ENCODE measurements around the gene PSMD1. TPM values are rescaled to one million over a fixed set of nuclear protein-coding genes. Genes with fewer than 3 reads are reported as not detected.
"Not testable (repeated sequence)": the region's sequence is repeated elsewhere in the genome, so short reads cannot be mapped to it uniquely, and the experiment has no call there.

PSMD1 gene
- 129 and 131 TPM in 2 replicates for total RNA-seq (2014; rRNA removed; shearing (Covaris generic))

DNA sequence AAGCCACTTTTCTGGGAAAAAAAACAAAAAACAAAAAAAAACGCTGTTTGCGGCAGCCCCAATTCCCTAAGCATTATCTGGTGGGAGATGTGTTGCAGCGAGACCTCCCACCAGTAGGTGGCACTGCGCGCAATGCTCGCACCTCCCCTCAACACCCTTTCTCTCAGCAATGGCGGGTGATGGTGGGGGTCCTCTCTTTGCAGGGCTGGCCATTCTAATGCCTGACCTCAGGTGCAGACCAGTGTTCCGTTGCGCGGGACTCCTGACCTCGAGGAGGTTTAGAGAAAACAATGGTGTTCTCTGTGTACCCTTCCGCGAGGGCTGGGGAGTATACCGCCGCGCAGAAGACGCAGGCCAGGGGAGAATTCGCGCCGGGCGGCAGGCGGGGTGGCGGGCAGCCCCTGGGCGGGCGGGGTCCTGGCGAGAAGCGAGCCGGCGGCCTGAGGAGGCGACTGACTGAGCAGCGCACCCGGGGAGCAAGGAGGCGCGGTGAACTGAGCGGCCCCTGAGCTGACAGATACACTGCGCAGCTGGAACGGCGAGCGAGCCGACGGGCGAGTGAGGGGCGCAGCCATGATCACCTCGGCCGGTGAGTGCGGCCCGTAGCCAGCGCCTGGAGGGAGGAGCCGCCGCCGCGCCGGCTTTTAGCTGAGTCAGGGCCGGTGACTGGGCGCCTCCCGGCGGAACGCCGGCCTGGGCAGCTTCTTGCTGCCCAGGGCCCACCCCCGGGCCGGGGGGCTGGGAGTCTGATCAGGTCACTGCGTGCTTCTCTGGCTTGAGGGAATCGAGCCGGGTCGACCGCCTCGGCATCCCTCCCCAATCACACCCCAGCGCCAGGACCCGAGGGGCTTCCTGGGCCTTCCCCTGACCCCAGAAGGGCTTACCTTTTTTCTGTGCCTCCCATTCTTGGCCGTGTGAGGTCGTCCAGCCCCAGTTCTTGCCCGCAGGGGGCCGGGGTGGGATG, at the start of gene PSMD1:
PSMD1 (plus strand) TSS at position 415 of the 964 bp plus-strand sequence; CDS start at position 574, 159 bp downstream.
- peak; percentile 90 for DNase-seq (ENCODE audit: low spot score)

DNA sequence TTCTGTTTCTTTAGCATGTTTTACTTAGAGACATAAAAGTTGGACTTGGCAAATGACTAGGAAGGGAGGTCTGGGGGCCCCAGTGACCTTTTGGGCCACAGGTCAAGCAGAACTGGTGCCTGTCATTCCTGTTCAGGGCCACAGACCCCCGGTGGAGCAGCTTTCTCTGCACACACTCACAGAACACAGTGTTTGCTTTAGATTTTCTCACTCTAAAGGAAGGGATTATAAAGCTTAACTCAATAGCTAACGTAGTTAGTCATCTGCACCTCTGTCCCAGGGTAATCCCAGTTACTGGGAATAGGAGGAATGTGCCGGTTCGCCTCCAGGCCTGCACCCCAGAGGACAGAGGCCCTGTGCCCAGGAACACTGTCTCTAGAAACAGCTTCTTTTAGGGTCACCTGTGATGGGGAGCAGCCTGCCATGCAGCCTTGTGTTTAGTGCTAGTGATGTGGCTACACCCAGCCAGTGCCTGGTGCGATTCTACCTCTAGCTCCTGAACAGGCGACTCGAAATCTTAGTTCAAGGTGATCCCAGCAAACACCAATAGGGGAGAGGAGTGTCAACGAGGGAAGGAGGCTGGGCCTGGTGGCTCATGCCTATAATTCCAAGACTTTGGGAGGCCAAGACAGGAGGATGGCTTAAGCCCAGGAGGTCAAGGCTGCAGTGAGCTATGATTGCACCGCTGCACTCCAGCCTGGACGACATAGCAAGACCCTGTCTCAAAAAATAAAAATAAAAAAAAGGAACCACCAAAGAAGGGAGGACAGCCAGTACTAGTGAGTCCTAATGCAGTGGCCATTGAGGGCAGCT, 49.2 kb upstream of the PSMD1 start:
- no peak for DNase-seq (ENCODE audit: low spot score)

DNA sequence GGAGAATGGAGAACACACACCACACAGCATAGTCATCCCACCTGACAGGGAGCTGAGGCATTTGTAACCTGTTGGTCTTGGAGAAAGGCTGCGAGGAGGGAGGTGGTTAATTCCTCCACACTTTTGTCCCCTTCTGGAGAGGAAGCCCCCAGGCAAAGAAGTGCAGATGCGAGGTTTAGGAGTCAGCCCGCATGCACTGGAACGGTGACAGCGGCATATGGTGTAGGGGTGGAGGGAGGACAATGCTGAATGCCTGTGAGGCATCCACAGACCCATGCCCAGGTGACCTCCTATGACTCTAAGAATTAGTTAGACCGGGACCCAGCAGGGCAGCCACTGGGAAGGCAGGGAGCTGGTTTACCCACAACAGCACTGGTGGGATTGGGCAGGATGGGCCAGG, 48.5 kb upstream of the PSMD1 start:
- no peak for DNase-seq (ENCODE audit: low spot score)

DNA sequence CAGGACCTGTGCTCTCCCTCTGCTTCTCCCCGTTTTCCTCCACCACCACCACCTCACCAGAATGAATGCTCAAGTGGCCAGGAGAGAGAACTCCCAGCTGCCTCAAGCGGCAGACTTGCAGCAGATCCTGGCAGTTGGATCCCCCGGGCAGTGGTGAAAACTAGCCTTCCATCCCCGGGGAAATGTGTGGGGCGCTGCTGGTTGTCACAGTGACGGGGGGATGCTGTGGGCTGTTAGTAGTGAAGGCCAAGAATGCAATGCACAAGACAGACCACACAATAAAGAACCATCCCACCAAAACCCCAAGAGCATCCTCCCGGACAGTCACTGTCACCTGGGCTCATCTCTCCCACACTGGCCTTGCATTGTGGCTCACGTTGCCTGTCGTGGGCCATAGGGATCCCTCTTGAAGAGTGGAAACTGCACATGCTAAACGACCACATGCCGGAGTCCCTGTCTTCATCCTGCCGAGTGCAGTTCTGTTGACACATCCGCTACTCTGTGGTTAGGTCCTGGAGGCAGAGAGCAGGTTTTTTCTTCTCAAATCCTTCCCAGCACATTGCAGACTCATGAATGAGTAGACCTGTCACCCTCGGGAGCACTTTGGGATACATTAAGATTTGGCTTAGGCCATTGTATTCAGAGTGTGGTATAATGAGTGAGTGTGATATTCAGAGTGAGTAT, 47.3 kb upstream of the PSMD1 start:
- DNase-seq (ENCODE audit: low spot score) = no peak

DNA sequence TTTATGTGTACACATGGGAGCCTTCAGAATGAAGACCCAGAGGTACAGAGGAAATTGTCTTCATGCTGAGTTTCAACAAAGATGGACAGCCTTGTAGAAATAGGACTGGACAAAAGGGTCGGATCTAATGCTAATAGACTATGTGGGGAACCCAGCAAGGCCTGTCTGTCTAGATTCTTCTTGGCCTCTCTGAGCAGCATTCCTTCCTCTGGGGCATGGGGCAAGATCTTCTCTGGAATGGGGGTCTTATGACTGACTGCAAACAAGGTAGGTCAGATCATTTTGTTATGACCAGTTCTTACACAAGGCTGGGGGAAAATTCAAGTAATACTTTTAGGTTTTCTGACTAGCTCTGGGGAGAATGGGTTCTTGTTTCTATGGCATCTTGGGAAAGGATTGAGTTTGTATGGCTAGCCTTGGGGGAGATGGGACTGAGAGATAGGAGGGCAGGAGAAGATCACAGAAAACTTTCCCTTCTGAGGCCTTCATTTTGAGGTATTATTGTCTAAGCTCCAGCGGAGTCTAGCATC, 46.4 kb upstream of the PSMD1 start:
- no peak for DNase-seq (ENCODE audit: low spot score)

DNA sequence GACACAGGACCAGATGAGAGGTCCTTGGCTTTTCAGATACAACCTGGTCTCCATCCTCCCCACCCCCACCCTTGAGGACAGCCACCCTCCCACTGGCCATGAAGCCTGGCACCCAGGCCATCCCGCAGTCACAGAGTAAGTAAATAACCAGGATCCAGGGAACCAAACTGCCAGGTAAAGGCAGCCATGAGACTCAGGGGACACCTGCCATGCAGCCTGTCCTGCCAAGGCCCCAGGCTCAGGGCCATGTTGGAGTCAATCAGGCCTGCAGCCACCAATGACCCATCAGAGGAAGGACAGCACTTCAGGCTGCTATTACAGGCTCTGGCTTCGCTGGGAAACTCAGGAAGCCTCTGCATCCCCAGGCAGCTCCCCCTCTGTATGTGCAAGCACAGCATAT, 45.1 kb upstream of the PSMD1 start:
- DNase-seq (ENCODE audit: low spot score) = no peak

DNA sequence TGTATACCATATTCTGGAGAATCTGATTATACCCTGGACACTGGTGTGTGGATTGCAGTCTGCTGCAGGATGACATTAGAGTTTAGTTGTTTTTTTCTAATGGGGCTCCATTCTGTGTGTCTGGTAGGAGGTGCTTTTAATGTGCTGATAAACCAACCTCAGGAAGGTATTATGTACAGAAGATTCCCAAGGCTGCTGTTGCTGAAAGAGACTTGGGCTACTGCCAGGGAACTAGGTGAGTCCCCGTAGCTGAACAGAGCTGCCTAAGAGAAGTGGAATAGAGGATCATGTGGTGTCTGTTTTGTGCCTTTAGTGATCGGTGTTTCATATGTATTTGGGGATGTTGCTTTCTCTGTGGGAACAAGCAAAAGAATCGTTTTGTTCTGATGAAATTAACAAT, 44.2 kb upstream of the PSMD1 start:
- DNase-seq (ENCODE audit: low spot score) = no peak

DNA sequence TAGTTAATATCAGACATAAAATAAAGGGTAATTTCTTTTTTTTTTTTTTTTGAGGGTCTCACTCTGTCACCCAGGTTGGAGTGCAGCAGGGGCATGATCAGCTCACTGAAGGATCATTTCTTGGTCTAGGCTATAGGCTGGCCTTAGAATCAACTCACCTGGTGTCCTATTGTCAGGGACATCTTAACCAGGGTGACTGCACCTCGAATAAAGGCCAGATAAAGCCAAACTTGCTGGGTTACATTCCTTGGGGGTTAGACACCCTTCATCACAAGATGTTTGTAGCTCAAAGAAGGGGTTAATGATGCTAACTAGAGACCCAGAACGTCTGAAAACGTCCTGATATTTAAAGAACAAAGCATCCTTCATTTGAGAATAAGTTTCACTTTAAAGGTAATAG, 42.8 kb upstream of the PSMD1 start:
- DNase-seq (ENCODE audit: low spot score) = no peak

DNA sequence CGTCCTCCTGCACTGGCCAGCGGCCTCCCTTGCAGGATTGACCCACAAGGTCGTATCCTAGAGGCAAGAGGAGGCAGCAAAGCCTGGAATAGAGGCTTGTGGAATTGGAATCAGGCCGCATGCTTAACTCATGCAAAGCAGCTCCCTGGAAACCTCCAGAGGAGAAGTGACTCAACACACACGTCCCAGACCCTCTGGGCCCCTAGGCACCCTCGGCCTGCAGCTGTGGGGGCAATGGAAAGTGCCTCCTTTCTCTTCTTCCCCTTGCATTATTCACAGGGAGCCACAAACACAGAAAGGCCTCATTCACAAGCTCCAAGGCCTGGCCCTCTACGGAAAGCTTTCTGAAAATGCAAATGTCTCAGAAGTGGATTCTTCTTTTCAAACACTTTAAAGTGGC, 41.2 kb upstream of the PSMD1 start:
- DNase-seq (ENCODE audit: low spot score) = no peak

DNA sequence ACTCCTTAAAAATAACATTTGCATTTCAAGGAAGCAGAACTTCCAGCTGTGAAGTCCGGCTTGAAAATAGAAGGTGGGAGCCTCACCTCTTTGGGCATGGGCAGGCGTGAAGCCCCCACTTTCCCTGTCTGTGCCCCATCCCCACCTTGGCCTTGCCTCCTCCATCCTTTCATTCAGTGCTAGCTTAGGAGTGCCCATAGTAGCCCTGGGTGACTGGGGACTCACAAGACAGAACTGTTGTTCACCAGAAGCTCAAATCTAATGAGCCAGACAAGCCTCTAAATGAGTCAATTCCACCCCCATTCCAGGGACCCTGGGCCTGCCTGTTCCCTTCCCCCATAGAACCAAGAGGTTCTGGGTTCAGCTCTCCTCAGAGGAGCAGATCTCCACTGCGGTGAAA, 40.7 kb upstream of the PSMD1 start:
- DNase-seq (ENCODE audit: low spot score) = no peak

DNA sequence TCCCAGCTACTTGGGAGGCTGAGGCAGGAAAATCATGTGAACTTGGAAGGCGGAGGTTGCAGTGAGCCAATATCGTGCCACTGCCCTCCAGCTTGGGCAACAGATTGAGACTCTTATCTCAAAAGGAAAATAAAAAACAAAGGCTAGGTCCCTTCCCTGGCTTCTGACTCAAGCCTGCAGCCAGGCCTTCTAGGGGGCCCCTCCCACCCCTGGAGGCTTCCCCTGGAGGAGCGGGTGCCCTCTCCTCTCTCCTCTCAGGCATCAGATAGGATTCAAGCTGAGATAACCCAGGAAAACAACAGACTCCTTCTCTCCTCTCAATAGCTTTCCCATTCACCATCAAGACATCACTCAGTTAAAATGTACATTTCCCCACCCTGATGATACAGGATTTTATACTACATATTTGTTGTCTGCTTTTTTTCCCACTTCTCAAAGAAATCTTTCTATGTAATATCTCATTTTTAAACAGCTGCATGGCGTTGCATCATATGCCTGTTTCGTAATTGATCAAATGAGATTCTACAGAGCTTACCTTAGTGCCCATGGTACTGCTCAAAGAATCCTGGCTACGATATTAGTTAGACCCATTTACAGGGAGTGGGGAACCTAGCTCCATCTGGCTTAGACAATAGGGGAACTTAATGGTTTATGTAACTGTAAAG, 40.0 kb upstream of the PSMD1 start:
- DNase-seq (ENCODE audit: low spot score) = no peak

DNA sequence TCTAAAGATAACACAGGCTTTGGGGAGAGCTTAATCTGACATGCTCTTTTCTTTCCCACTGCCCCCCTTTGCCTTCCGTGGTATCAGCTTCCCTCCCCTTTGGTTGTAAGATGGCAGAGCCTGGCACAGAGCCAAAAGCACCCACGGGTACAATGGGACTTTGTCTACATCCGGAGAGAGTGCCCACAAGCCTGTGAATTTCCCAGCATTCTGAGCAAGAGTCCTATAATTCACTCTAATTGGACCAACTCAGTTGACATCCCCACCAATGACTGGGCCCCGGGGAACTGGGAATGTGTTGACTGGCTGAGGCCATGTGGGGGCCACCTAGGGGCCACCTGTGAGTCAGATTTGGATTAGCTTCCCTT, 39.5 kb upstream of the PSMD1 start:
- peak; percentile 60 for DNase-seq (ENCODE audit: low spot score)

DNA sequence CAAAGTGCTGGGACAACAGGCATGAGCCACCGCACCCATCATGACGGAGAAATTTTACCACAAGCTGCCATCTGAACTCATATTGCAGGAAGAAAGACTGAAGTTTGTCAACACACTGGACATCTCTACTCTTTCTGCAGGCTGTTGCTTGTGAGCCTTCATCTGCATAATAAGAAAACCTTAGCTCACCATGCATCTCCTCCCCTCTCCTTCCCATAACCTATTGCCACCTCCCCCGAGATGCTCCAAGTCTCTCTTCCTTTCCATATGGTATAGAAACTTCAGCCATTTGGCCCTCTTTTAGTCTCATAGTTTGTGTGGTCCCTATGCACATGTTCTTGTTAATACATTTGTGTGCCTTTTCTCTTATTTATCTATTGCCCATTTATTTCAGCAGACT, 38.5 kb upstream of the PSMD1 start:
- DNase-seq (ENCODE audit: low spot score) = no peak

DNA sequence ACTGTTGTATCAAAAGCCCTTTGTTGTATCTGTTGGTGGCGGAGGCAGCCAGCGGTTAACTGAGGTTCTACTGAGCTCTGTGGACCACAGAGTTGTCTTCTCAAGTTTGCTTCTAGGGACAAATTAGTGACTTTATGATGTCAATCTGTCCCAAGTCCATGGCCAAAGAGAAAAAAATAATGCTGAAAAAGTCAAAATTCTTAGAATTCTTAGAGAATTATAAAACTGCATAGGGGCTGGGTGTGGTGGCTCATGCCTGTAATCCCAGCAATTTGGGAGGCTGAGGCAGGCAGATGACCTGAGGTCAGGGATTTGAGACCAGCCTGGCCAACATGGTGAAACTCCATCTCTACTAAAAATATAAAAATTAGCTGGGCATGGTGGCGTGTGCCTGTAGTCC, 31.6 kb upstream of the PSMD1 start:
- not testable (repeated sequence) for DNase-seq (ENCODE audit: low spot score)

DNA sequence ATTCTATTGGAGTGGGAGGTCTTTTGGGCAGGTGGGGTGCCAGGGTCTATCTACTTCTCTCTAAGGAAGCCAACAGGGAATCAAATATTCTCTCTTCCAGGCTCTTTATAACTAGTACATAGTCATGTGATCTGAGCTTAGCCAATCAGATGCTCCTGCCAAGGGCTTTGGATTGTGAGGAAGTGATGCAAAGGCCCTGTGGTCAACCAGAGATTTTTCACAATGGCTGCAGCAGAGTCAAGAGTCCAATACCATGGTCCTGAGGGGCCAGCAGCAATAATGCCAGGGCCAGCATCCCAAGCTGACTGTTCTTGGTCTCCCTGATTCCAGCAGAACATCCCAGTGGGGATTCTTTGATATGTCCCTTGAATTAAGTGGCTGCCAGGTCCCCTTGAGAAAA, 27.8 kb upstream of the PSMD1 start:
- DNase-seq (ENCODE audit: low spot score) = no peak

DNA sequence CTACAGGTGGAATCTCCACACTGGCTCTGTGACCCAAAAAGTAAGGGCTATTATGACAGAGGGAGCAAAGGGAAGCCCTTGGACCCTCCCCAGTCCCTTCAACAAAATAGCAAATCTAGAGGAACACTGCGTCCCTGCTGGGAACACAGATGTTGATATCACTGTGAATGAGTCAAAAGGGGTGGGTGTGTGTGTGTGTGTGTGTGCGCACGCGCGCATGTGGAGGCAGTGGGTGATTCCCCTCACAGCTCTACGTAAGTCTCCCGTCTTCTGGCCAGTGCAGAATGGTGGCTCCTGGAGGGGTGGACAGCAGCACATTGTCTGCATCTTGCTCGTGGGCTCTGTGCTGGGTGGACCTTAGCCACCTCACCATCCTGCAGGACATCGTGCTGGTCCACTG, 27.1 kb upstream of the PSMD1 start:
- DNase-seq (ENCODE audit: low spot score) = no peak

DNA sequence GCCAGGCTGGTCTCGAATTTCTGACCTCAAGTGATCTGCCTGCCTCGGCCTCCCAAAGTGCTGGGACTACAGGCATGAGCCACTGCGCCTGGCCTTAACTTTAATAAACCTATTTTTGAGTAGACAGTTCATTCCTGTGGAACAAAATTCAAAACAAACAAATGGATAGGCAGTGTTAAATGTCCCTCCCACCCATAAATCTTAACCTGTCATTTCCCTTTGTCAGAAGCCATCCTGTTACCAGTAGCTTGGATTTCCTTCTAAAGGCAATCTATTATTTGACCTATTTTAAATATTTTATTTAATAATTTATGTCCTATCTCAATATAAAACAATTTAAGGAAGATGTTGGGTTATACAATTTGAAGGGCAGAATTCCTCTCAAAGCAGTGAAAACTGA, 25.9 kb upstream of the PSMD1 start:
- DNase-seq (ENCODE audit: low spot score) = no peak

DNA sequence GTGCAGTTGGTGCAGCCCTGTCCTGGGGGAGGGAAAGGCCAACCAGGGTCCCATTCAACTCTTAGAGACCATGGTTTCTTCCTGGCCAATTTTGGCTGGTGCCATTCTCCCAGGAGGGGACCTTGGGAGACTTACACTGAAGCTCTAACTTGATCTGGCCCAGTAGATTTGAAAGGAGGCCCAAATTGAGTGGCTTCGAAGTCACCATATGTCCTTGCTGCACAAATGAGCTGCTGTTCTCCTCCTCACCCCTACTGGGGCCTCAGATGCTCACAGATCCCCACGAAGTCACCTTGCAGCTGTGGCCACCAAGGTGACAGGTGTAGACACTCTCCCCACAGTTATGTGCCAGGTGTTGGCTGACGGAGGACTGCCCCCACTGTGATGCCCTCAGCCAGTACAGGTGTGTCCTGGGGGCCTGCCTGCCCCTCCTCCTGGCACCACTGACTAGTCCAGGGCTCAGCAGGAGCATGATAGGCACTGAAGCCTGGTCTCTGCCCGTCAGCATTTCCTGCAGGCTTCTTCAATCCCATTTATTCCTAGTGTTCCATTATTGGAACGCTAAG, 24.0 kb upstream of the PSMD1 start:
- DNase-seq (ENCODE audit: low spot score) = no peak

DNA sequence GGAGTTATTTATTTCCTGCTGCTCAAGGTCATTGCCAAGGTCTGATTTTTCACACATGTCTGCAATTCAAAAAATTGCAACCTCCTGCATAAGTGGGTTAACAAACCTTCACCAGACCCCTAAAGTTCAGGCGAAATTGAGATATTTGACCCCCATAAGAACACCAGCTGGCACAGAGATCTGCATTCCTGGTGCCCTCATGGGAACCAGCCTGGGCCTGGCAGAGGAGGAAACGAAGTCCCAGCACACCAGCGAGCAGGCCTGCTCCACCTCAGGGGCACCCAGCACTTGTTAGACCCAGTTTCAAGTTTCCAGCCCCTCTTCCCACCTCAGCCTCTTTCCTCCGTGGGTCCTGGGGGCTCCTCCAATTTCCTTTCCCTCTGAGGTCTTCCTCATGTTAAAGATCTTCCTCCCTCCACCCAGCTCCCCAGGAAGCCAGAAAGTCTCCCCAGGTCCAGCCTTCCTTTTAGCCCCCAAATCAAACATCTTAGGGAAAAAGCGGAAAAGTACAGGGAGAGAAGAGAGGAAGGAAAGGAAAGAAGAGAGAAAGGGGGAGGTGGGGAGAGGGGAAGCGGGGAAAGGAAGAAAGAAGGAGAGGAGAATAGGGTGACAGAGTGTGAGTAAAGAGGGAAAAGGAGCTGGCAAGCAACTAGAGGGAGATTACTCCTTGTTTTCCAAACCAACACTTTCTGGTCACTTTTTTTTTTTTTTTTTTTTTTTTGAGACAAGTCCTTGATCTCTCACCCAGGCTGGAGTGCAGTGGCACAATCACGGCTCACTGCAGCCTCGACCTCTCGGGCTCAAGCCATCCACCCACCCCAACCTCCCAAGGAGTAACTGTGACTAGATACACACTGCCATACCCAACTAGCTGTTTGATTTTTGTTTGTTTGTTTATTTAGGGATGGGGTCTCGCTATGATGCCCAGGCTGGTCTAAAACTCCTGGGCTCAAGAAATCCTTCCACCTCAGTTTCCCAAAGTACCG, 23.2 kb upstream of the PSMD1 start:
- DNase-seq (ENCODE audit: low spot score) = no peak
